NB4 (cell line): Measurements from ENCODE around the gene NFATC2.

Source experiments
- DNase-seq: peaks from one replicate; pipeline ENCODE4 v3.0.0; 2010; ENCODE audit warnings: low read depth
- H3K4me3 ChIP-seq: one replicate; pipeline ENCODE4 v1.5.1; 2011; ENCODE audit warnings: mild to moderate bottlenecking, low read depth, low read length, moderate library complexity
- CTCF ChIP-seq: IDR thresholded peaks from one replicate; pipeline ENCODE4 v1.5.1; 2012; ENCODE audit warnings: low read depth, low read length
- MAX ChIP-seq: IDR thresholded peaks from 2 replicates; pipeline ENCODE4 v1.6.1; 2011; ENCODE audit warnings: low read depth, low read length
- MYC ChIP-seq: IDR thresholded peaks from 2 replicates; pipeline ENCODE4 v1.6.1; 2011; ENCODE audit warnings: low read depth, low read length
- POLR2A ChIP-seq: IDR thresholded peaks from 2 replicates; pipeline ENCODE4 v1.6.1; 2011; ENCODE audit warnings: mild to moderate bottlenecking; ENCODE audit not compliant: insufficient read length; ENCODE audit errors: extremely low read depth

NFATC2 gene

GRCh38 chr20:51565298-51566144 is 23.0 kb upstream of the NFATC2 start:
- peak; percentile 12 for DNase-seq
- H3K4me3 ChIP-seq, result no peak overlapping the region
- TF ChIP-seq CTCF (no peak), POLR2A (no peak), MAX (no peak), MYC (no peak)

GRCh38 chr20:51563486-51564332 is 21.2 kb upstream of the NFATC2 start:
- TF ChIP-seq MAX (no peak), POLR2A (no peak), MYC (no peak), CTCF (no peak)
- peak; percentile 67 for DNase-seq
- H3K4me3 ChIP-seq, result no peak overlapping the region

GRCh38 chr20:51563174-51563485 is 20.6 kb upstream of the NFATC2 start:
- DNase-seq, result no peak
- TF ChIP-seq MAX, result no peak
- no peak for TF ChIP-seq MYC
- no peak for TF ChIP-seq POLR2A
- no peak for TF ChIP-seq CTCF
- H3K4me3 ChIP-seq, result no peak overlapping the region

- TF ChIP-seq CTCF, result no peak
- no peak for TF ChIP-seq MYC
- no peak for TF ChIP-seq MAX
- no peak for TF ChIP-seq POLR2A
- peak; percentile 37 for DNase-seq
- no peak overlapping the region for H3K4me3 ChIP-seq
Measured at GRCh38 chr20:51562332-51563173, 20.0 kb upstream of the NFATC2 start.

- H3K4me3 ChIP-seq, result no peak overlapping the region
- peak; percentile 11 for DNase-seq
- no peak for TF ChIP-seq MYC
- no peak for TF ChIP-seq POLR2A
- TF ChIP-seq MAX, result no peak
- no peak for TF ChIP-seq CTCF
Measured at GRCh38 chr20:51562027-51562331, 19.5 kb upstream of the NFATC2 start.
